ENCODE results near the gene TAF4. TPM values are rescaled to one million over a fixed set of nuclear protein-coding genes. Genes with fewer than 3 reads are reported as not detected.

The TAF4 gene
- total RNA-seq, 1 donor from 2014 or later: 9.6 TPM

GRCh38 chr20:62025832-62026563 lies 39.7 kb downstream of the TAF4 start:
- DNase-seq (ENCODE audit: extremely low spot score in 2 of 2): no peak
- no peaks in the 10 kb centered on the region for H3K9me3 ChIP-seq
- H3K4me1 ChIP-seq: peaks cover 36% of the 10 kb centered on the region
- intact Hi-C loops (cut with DNase I): no loop called here
- H3K27me3 ChIP-seq: no peaks in the 10 kb centered on the region
- no peak overlapping the region for H3K27ac ChIP-seq
- TF ChIP-seq POLR2AphosphoS5 (IDR thresholded peaks at IDR 0.05; ENCODE audit: insufficient read depth in 1 of 2, low read depth in 1 of 2): no peak
- no peak for TF ChIP-seq POLR2A (IDR thresholded peaks at IDR 0.05)
- TF ChIP-seq, protein P1, sequence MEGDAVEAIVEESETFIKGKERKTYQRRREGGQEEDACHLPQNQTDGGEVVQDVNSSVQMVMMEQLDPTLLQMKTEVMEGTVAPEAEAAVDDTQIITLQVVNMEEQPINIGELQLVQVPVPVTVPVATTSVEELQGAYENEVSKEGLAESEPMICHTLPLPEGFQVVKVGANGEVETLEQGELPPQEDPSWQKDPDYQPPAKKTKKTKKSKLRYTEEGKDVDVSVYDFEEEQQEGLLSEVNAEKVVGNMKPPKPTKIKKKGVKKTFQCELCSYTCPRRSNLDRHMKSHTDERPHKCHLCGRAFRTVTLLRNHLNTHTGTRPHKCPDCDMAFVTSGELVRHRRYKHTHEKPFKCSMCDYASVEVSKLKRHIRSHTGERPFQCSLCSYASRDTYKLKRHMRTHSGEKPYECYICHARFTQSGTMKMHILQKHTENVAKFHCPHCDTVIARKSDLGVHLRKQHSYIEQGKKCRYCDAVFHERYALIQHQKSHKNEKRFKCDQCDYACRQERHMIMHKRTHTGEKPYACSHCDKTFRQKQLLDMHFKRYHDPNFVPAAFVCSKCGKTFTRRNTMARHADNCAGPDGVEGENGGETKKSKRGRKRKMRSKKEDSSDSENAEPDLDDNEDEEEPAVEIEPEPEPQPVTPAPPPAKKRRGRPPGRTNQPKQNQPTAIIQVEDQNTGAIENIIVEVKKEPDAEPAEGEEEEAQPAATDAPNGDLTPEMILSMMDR (IDR thresholded peaks at IDR 0.05): no peak
- H3K4me3 ChIP-seq: no peak overlapping the region
- no peaks in the 10 kb centered on the region for H3K36me3 ChIP-seq

DNA sequence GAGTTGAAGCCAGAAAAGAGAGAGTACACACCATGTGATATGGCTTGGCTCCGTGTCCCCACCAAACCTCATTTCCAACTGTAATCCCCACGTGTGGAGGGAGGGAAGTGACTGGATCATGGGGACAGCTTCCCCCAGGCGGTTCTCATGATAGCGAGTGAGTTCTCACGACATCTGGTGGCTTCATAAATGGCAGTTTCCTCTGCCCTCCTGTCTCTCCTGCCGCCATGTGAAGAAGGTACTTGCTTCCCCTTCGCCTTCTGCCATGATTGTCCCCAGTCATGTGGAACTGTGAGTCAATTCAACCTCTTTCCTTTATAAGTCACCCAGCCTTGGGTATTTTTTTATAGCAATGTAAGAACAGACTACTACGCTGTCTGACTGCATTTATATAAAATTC lies 40.3 kb downstream of the TAF4 start:
- DNase-seq (ENCODE audit: extremely low spot score in 2 of 2): no peak
- H3K4me3 ChIP-seq: no peak overlapping the region
- no peaks in the 10 kb centered on the region for H3K36me3 ChIP-seq
- no peaks in the 10 kb centered on the region for H3K27me3 ChIP-seq
- no peak for TF ChIP-seq POLR2A (IDR thresholded peaks at IDR 0.05)
- TF ChIP-seq, protein P1 (IDR thresholded peaks at IDR 0.05): no peak
- no peak for TF ChIP-seq POLR2AphosphoS5 (IDR thresholded peaks at IDR 0.05; ENCODE audit: insufficient read depth in 1 of 2, low read depth in 1 of 2)
- H3K27ac ChIP-seq: no peak overlapping the region
- H3K9me3 ChIP-seq: no peaks in the 10 kb centered on the region
- H3K4me1 ChIP-seq: peaks cover 42% of the 10 kb centered on the region
- intact Hi-C loops (cut with DNase I): no loop called here

DNA sequence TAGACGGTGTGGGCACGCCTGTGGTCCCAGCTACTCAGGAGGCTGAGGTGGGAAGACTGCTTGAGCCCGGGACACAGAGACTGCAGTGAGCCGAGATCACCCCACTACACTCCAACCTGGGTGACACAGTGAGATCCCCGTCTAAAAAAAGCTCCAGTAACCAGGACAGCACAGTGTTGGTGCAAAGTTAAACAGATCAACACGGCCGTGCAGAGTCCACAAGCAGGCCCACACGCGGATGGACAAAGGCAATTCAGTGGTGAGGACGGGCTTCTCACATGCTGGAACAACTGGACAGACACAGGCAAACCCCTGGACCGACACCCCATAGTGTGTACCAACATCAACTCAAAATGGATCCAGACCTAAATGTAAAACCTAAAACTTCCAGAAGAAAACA lies 41.7 kb downstream of the TAF4 start:
- intact Hi-C loops (cut with DNase I): no loop called here
- H3K4me1 ChIP-seq: peaks cover 54% of the 10 kb centered on the region
- no peak overlapping the region for H3K27ac ChIP-seq
- H3K9me3 ChIP-seq: no peaks in the 10 kb centered on the region
- H3K4me3 ChIP-seq: no peak overlapping the region
- TF ChIP-seq, protein P1 (IDR thresholded peaks at IDR 0.05): no peak
- TF ChIP-seq POLR2AphosphoS5 (IDR thresholded peaks at IDR 0.05; ENCODE audit: insufficient read depth in 1 of 2, low read depth in 1 of 2) (no peak), POLR2A (IDR thresholded peaks at IDR 0.05) (no peak)
- H3K27me3 ChIP-seq: no peaks in the 10 kb centered on the region
- no peak for DNase-seq (ENCODE audit: extremely low spot score in 2 of 2)
- H3K36me3 ChIP-seq: no peaks in the 10 kb centered on the region

DNA sequence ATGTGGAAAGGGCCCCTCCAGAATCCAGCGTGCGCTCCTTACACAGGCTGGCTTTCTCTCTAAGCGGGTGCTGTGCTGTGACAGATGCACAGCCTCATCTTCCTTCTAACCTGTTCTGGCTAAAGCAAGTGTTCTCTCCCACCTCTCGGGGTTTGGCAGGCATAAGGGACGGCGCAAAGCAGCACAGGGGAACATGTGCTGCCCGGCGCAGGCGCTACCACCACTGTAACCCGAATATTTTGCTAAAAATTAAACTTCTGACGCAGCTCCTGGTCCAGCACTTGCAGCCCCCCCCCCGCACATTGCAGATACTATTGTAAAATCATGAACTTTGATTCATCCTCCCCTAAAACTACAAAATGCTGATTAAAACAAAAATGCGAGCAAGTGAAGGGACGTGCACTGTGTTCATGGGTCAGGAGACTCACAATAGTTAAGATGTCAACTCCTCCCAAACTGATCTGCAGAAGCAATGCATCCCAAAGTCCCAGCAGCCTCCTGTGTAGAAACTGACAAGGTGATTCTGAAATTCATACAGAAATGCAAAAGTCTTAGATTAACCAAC lies 43.0 kb downstream of the TAF4 start:
- DNase-seq (ENCODE audit: extremely low spot score in 2 of 2): no peak
- TF ChIP-seq POLR2A (IDR thresholded peaks at IDR 0.05) (no peak), POLR2AphosphoS5 (IDR thresholded peaks at IDR 0.05; ENCODE audit: insufficient read depth in 1 of 2, low read depth in 1 of 2) (no peak)
- TF ChIP-seq, protein P1 (IDR thresholded peaks at IDR 0.05): no peak
- H3K27me3 ChIP-seq: no peaks in the 10 kb centered on the region
- H3K36me3 ChIP-seq: no peaks in the 10 kb centered on the region
- no peak overlapping the region for H3K4me3 ChIP-seq
- H3K4me1 ChIP-seq: peaks cover 54% of the 10 kb centered on the region
- no peaks in the 10 kb centered on the region for H3K9me3 ChIP-seq
- H3K27ac ChIP-seq: no peak overlapping the region
- intact Hi-C loops (cut with DNase I): no loop called here

DNA sequence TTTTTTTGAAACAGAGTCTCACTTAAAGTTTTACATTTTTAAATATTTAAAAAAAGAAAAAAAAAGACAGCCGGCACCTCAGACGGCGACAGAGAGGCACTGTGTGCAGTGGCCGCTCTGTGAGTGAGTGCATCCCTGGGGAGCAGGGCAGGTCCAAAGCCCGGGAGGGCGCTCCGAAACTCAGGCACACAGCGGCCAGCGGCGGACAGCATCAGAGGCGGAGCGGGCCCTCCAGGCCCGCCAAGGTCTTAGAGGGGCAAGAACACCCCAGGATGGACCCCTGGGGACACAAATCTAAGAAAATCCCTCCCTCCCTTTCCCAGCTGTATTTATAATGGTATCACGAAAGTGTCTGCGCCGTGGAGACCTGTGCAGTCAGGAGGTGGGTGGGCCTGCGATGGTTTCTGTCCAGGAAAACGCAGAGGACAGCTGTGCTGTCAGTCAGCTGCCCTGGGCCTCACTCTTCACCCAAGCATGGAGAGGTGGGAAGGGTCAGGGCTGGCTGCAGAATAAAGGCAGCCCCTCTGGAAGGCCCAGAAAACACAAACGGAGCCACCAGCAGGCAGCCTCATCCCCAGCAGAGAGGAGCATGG lies 43.8 kb downstream of the TAF4 start:
- TF ChIP-seq, protein P1 (IDR thresholded peaks at IDR 0.05): no peak
- intact Hi-C loops (cut with DNase I): no loop called here
- Histone ChIP-seq H3K27ac (no peak overlapping the region), H3K9me3 (no peaks in the 10 kb centered on the region), H3K36me3 (no peaks in the 10 kb centered on the region), H3K4me3 (no peak overlapping the region), H3K27me3 (no peaks in the 10 kb centered on the region), H3K4me1 (peaks cover 49% of the 10 kb centered on the region)
- DNase-seq (ENCODE audit: extremely low spot score in 2 of 2): no peak

Data from vagina (tissue), 2 donors.